Stimulated activated CD4-positive, alpha-beta T cell treated with anti-CD3 and anti-CD28 coated beads, Interleukin-2, amount 100 ng/mL, for 4 hours (primary cell): ENCODE results near the gene ZDHHC18.
"Not testable (repeated sequence)": the region's sequence is repeated elsewhere in the genome, so short reads cannot be mapped to it uniquely, and the experiment has no call there.

Experiments
- DNase-seq: peaks from one replicate; pipeline ENCODE4 v3.0.0-alpha.2; 2020; ENCODE audit warnings: low read depth

Gene ZDHHC18

DNA sequence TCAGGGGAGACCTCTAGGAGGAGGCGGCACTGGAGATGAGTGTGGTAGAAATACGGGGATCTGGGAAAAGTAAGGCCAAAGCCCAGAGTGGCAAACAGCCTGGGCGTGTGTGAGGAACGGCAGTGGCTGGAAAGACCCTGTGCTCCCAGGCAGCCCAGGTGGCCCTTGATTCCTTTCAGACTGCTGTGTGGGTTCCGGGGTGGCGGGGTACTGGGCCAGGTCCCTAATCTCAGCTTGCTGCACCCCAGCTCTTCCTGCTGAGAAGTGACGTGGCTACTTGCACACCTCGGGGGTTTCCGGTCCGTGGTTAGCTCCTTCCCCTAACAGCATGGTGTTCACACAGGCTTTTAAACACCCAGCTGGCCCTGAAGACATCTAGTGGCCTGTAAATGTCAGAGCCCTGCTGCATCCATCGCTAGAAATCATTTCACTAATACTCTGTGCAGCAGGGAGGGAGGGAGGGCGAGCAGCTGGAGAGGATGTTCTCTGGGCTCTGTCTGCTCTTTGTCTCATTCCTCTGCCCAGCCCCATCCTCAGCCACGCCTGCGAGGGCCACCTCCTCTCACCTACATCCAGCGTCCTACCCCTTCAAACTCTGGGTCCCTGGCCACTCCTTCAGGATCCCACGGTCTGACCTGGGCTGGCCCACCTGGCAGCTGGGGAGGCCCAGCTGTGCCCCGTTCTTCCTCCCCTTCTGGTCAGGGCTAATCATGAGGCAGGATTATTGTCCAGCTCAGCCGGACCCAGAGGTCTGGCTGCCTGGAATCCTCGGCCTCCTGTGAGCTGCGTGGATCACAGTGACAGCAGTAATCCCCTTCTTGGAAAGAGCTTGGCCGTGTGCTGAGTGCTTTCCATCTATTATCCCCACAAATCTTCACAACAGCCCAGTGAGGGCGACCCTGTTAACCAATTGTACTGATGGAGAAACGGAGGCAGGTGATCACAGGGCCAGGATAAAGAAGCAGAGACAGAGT is 7.2 kb downstream of the ZDHHC18 start:
- DNase-seq, result peak; percentile 80

DNA sequence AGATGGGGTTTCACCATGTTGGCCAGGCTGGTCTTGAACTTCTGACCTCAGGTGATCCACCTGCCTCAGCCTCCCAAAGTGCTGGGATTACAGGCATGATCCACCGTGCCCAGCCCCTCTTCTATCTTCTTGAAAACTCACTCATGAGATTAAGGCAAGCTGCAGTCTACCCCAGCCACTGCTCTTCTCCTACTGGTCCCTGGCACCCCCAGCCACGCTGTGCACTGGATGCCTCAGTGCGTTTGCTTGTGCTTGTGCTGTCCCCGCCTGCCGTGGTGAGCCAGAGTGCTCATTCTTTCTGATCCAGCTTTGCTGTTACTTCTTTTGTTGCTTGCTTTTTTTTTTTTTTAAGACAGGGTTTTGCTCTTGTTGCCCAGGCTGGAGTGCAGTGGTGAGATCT is 11.2 kb downstream of the ZDHHC18 start:
- DNase-seq, result not testable (repeated sequence)

DNA sequence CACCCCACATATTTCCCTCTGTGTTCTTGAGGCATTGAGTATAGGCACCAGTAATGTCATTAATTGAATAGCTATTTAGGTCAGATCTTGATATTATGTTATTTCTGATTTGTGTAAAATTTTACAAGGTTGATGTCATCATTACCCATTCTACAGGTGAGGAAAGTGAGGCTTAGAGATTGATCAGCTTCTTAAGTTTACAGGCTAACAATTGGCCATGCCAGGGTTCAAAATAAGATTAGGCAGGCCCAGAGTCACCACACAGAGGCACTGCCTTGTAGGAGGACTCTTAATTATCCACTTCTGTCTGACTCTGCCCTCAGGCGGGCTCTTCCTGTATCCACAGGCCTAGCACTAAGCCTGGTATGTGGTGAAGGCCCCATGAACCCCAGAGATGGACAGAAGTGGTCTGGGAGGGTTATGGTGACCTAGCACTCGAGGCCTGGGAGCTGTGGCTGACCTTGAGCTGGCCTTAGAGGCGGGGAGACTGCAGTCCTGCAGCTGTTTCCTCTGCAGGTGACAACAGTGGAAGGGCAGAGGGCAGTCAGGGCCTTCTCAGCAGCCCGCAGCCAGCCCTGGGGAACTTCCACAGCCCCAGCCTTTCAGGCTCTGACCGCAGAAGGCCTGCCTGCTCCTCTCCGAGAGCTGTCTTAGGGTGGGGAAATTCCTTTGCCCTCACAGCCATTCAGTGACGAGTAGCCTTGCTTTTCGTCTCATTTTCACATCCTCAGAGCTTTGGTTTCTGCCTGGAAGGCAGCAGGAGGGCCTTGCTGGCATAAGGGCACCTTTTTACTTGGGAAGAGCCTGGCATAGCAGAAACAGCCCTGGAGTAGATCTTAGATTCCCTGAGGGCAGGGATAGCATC is 12.2 kb downstream of the ZDHHC18 start:
- DNase-seq, result no peak

DNA sequence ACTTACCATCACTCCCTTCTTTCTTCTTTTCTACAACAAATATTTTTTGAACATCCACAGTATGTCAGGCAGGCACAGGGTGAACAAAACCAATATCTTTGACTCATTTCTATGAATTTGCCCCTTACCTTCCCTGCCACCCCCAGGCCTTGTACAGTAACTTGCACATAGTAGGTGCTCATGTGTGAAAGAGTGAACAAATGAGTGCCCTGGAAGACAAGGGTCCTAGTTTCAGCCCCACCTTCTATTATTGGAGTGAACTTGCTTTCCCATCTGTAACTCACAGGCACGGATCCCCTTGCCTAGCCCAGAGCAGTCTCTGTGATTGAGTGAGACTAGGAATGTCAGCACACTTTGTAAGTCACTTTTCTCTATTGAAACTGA is 12.8 kb downstream of the ZDHHC18 start:
- no peak for DNase-seq

DNA sequence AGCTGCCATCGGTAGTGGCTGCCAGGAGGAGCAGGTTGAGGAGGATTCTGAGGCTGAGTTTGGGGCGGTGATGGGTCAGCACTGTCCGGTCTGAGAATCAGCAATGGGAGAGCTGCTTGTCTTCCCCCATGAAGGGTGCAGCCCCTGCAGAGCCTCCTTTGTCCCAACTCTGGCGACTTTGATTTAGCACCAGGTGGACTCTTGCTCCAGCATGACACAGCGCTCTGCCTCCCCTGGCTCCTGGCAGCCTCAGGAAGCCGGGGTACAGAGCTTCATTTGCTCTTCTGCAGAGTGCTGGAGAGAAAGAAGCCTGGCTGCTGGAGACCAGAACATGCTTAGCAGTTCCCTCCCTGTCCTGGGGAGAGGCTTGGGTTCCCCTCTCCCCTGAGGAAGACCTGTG is 13.3 kb downstream of the ZDHHC18 start:
- no peak for DNase-seq

DNA sequence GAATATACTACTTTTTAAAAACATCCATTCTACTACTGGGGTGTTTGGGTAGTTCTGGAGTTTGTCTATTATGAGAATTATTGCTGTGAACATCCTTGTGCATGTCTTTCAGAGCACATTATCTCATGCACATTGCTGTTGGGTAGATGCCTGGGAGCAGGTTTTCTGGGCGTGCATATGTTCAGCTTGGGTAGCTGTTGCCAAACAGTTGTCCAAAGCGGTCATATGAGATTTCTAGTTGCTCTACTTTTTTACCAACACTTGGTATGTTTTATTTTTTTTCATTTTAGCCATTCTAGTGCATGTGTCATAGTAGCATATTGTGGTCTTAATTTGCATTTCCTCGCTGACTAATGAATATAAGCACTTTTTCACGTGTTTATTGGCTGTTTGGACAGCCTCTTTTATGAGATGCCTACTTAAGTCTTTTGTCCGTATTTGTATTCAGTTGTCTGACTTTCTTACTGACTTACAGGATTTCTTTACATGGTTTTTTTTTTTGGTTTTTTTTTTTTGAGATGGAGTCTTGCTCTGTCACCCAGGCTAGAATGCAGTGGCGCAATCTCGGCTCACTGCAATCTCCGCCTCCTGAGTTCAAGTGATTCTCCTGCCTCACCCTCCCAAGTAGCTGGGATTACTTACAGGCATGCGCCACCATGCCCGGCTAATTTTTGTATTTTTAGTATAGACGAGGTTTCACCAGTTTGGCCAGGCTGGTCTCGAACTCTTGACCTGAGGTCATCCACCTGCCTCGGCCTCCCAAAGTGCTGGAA is 18.1 kb downstream of the ZDHHC18 start:
- no peak for DNase-seq

DNA sequence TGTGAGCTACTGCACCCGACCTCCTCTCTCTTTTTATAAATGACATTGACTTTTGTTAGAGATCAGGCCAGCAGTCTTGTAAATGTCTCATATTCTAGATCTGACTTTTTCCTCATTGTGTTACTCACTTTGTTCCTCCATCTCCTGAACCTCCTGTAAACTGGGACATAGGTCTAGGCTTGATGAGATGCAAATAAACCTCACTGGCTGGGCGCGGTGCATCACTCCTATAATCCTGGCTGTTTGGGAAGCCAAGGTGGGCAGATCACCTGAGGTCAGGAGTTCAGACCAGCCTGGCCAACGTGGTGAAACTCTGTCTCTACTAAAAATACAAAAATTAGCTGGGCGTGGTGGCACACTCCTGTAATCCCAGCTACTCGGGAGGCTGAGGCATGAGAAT is 21.3 kb downstream of the ZDHHC18 start:
- DNase-seq, result not testable (repeated sequence)

DNA sequence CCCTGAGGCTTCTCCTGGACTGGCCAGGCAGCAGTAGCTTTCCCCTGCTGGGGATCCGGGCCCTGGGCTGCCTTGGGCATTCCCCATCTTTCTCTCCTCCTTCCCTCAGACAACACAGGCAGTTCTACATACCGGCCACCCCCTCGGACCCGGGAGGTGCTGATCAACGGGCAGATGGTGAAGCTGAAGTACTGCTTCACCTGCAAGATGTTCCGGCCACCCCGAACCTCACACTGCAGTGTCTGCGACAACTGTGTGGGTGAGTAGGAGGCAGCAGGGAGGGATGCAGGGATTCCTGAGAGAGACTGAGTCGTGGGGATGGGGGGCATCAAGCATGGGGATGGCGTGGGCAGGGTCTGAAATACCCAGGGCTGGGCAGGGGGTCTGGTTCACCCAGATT is 22.0 kb downstream of the ZDHHC18 start:
- DNase-seq, result no peak

DNA sequence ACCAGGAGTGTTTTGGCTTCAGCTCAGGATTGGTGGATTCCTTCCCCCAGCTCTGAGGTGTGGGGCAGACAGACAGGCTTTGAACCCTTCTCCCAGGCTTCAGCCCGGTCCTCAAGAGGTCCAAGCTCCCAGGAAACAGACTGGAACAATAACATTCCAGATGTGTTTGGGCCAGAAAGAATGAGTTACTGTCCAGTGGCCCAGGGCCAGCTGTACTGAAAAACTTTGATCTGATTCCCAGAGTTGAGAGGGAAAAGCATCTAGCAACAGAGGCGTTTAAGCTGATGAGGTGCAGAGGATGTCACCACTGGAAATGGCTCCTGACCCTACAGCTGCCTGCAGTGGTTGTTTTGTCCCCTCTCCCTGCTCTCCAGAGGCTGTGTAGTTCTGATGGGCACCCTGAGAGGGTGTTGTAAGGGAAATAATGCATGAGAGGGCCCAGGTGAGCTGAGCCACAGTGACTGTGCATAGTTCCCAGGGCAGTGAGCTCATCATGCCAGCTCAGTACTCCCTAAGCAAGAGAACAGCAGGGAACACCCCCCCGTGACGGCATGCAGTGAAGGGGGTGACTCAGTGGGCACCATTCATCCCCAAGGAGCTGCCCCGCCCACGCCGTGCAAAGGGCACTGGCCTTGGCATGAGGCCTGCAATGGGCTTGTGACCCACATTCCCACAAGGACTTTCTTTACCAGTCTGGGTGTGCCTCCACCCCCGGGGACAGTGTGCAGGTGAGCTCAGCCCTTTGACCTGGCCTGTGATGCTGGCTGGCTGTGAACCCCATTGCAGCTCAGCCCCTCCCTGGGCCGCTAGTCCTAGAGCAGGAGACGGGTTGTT is 22.7 kb downstream of the ZDHHC18 start:
- DNase-seq, result no peak

DNA sequence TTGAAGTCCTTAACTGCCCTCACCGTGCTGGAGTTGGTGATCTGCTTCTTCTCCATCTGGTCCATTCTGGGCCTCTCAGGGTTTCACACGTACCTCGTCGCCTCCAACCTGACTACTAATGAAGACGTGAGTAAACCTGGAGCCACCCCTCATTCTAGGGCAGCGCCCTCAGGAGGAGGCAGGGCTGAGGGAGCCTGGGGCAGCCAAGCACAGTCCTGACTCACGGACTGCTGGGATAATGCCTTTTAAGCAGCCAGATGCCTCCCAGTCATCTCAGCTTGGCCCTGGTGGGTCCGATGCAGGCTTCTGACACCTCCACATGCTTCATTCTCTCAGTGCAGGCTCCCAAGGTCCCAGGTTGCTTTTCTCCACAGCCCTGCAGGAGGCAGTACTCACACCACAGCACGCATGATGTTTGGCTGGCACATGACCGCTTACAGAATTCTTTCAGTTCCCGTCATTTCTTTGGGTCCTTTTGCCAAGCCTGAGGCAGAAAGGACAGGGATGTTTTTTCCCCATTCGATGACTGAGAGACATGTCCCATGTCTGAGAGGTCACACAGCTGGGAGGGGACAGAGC is 24.7 kb downstream of the ZDHHC18 start:
- no peak for DNase-seq

DNA sequence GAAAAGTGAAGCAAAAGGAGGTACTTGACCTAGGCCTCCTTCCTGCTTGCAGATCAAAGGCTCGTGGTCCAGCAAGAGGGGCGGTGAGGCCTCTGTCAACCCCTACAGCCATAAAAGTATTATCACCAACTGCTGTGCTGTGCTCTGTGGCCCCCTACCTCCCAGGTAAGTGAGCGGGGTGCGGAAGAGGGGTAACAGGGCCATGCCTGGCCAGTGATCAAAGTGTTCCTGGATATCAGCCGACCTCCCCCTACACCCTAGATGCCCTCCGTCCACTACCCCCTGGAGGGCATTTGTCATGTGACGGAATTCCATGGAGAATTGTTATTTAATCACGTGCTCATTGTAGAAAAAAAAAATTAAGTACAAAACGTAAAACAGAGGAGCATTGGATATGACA is 26.2 kb downstream of the ZDHHC18 start:
- no peak for DNase-seq

DNA sequence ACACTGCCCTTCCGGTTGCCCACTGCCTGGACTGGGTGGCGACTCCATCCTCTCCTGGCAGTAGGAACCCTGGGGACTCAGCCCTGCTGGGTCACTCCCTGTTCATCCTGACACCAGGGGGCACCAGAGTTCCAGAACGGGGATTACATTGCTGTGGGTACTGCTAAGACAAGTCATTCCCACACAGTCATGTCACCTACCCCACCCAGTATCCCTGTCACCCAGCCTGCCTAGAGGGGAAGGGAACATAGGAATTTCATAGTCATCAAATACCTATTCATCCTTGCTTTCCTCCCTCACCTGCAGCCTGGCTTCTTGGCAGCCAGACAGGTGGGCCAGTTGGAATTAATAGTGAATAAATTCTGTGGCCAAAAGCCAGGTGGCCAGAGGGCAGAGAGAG is 26.7 kb downstream of the ZDHHC18 start:
- peak; percentile 76 for DNase-seq

DNA sequence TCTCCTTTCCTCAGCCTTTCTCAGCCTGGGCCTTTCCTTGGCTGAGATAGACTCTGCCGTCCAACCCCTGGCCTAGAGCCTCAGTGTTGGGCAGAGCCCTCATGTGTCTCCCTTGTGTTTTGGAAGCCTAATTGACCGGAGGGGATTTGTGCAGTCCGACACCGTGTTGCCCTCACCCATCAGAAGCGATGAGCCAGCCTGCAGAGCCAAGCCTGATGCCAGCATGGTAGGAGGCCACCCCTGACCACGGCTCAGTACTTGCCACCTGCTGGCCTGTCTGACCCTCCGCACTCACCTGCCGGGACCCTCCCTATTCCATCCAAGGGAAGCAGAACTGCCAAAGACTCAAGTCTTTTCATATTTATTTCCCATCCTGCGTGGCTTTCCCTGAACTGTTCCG is 27.1 kb downstream of the ZDHHC18 start:
- no peak for DNase-seq

DNA sequence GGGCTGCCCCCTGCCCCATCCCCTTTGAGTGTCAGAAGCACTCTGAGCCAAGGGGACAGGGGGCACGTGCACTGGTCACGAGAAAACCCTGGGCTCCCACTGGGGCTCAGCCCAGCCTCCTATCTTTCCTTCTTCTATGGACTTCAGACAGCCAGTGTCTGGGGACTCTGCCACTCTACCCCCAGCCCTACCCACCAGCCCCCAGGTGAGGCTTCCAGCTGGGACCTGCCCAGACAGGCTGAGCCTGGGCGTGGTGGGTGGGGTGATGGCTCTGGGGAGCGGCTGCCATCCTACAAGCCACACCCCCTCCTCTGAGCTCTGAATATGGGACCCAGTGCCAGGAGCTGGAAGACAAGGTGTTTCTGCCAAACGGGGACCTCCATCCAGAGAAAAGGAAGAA is 28.4 kb downstream of the ZDHHC18 start:
- DNase-seq, result no peak

DNA sequence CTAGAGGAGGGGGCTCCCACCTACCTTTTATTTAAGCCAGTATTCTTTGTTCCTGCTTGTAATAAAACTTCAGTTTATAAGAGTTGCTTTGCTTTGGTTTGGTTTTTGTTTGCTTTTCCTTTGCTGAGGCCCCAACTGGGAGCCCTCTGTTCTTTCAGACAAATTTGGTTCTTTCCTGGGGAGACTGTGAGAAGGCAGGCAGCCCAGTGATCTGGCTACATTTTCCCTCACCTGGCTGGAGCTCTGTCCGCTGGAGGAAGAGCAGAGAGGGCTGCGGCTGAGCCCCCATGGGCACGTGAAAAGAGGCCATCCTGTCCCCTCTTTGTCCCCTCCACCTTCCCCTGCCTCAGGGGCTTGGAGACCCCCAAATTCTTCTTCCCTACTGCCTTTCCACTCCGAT is 29.1 kb downstream of the ZDHHC18 start:
- no peak for DNase-seq

DNA sequence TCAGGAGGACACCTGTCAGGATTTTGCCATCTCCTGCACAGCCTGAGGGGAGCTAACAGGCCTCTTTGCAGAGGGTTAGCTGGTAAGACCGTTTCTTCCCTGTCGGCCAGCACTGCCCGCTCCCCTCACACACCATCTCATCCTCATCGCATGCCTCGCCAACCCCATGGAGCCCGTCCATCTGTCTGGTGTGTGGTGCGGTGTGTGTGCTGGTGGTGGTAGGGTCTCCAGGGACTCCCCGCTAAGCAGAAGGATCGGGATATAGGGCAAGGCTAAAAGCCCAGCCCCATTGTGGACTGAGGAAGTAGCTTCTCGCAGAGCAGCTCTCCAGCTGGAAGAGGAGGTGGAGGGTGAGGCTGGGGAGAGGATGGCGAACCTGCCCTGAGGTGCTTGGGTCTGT is 29.7 kb downstream of the ZDHHC18 start:
- DNase-seq, result no peak

DNA sequence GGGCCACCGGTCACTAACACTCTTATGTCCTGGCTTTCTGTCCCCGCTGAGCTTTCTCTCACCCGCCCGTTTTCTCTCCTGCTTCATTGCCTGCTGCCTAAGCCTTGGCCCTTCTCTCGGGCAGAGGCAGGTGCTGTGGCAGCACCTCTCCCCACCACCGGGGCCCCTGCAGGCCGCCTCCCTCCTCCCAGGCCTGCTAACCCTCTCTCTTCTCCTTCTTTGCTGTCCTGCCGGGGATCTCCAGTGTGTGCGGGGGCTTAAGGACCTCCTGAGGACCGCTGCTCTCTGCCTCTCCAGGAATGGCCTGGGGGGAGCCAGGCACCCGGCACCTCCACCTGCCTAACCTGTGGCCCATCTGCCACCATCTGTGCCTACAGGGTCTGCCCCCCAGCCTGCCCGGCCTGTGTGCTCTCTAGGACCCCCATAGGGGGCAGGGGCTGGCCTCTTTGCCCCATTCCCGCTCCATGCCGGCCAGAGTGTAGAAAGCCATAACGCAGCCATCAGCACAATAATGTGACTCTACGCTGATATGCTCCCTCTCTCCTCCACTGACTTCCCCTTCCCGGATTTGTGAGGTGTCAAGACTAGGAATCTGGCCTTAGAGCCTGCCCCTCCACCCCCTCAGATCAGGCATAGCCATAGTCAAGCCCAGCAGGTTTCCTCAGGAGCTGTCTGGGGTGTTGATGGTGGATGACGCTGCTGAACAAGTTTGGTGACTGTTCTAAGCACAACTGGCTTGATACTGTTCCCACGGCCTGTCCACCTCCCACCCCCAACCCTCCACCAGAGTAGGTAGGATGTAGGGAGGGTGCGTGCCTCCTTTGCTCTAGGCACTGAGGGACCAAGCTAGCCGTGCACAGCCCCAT is 30.3 kb downstream of the ZDHHC18 start:
- DNase-seq, result no peak

DNA sequence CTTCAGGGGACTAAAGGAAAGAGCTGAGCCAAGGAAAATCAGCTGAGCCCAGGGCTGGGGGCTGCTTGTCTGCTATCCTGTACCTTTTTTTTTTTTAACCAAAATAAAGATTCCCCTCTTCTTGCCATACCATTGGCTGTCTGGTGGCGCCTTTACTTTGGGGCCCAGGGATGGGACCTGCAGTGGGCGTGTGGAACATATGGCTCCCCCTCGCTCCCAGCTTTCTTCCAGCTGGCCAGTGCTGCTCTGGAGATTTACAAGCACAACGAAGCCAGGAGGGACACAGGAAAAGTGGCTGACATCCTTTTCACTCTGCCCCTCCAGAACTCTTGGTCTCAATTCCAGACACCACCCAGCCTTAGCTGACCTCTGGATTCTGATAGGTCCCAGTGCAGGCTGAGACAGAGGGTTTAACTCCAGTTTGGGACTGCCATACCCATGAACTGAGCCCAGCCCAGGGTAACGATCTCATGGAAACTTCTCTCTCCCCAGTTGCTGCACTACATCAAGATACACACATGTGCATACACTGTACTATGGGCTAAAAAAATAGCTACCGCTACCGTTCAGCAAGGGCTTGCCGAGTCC is 31.1 kb downstream of the ZDHHC18 start:
- DNase-seq, result no peak

DNA sequence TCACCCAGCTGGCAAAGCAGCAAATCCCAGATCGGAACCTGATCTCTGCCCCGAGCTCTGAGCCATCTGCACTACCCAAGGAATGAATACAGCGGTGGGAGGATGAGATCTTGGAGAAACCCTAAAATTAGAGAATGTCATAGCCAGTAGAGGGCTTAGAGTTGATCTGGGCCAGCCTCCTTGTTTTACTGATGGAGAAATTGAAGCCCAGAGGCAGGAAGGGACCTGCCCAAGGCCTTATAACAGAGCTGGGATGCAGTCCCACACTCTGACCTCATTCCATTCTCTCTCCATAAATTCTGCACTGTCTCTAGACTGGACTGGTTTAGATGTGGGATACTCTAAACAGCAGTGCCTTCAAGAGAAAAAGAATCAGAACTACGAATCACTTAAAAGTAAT is 31.7 kb downstream of the ZDHHC18 start:
- no peak for DNase-seq
